PC-9 (cell line): ENCODE results near the gene PMM2. TPM values are rescaled to one million over a fixed set of nuclear protein-coding genes. Genes with fewer than 3 reads are reported as not detected.

ENCODE experiments used
- BruUV-seq: library from RNA; stranded (reverse); fragments of 400-500 nt; replicated peaks from 2 replicates; lab custom pipeline; 2021; lab: Mats Ljungman, UMichigan
- CTCF ChIA-PET: fragments of 300-600 bp; sonication (Branson Sonifier 250); formaldehyde crosslinking; loops from one replicate; lab custom pipeline; 2022; ENCODE audit warnings: antibody characterized with exemption; lab: Charles Lee
- POLR2A ChIA-PET: fragments of 300-600 bp; sonication (Branson Sonifier 250); formaldehyde crosslinking; loops from one replicate; lab custom pipeline; 2022; ENCODE audit warnings: antibody characterized with exemption; ENCODE audit not compliant: unreplicated experiment; lab: Charles Lee
- DNase-seq, 2 experiments: peaks; one replicate each; pipeline versions ENCODE4 v3.0.0 to v3.0.0-alpha.2; 2015 to 2022; ENCODE audit warnings: mixed read lengths in 1 of 2
- H2AFZ ChIP-seq: fragments of 200-600 bp; sonication (generic); 2 replicates; pipeline ENCODE4 v1.8.1; 2017; ENCODE audit warnings: antibody characterized with exemption
- H3F3A ChIP-seq: fragments of 200-600 bp; sonication (generic); 2 replicates; pipeline ENCODE4 v1.8.1; 2017; ENCODE audit warnings: antibody characterized with exemption, mild to moderate bottlenecking, low read depth; ENCODE audit not compliant: insufficient read depth
- H3K27ac ChIP-seq: fragments of 200-600 bp; sonication (generic); 2 replicates; pipeline ENCODE4 v1.6.1; 2016; ENCODE audit warnings: mixed run types
- H3K27me3 ChIP-seq: fragments of 200-600 bp; sonication (generic); 2 replicates; pipeline ENCODE4 v1.6.1; 2016; ENCODE audit warnings: low read depth, mixed run types; ENCODE audit not compliant: insufficient read depth
- H3K36me3 ChIP-seq: fragments of 200-600 bp; sonication (generic); 2 replicates; pipeline ENCODE4 v1.6.1; 2016; ENCODE audit warnings: low read depth, mixed run types
- H3K4me1 ChIP-seq: fragments of 200-600 bp; sonication (generic); replicated peaks from 2 replicates; pipeline ENCODE4 v1.6.1; 2016; ENCODE audit warnings: mixed run types; ENCODE audit not compliant: insufficient read depth
- H3K4me2 ChIP-seq: fragments of 200-600 bp; sonication (generic); 2 replicates; pipeline ENCODE4 v1.6.1; 2017; ENCODE audit warnings: mixed run types
- H3K4me3 ChIP-seq: fragments of 200-600 bp; sonication (generic); 2 replicates; pipeline ENCODE4 v1.6.1; 2016; ENCODE audit warnings: mixed run types
- H3K79me2 ChIP-seq: fragments of 200-600 bp; sonication (generic); 2 replicates; pipeline ENCODE4 v1.6.1; 2017; ENCODE audit warnings: low read depth, mixed run types
- H3K9me2 ChIP-seq: fragments of 200-600 bp; sonication (generic); 2 replicates; pipeline ENCODE4 v1.8.1; 2017; ENCODE audit warnings: mild to moderate bottlenecking; ENCODE audit not compliant: insufficient read depth
- H3K9me3 ChIP-seq: fragments of 200-600 bp; sonication (generic); 2 replicates; pipeline ENCODE4 v1.8.1; 2016; ENCODE audit warnings: low read depth; ENCODE audit not compliant: insufficient read depth
- H4K20me1 ChIP-seq: fragments of 200-600 bp; sonication (generic); 2 replicates; pipeline ENCODE4 v1.8.1; 2017; ENCODE audit not compliant: insufficient read depth
- CTCF ChIP-seq: fragments of 200-600 bp; sonication (generic); conservative IDR thresholded peaks from 2 replicates; pipeline ENCODE4 v1.6.1; 2017; ENCODE audit warnings: mixed run types, antibody characterized with exemption, mild to moderate bottlenecking, moderate library complexity
- EZH2 ChIP-seq: fragments of 200-600 bp; sonication (generic); IDR thresholded peaks from 2 replicates; pipeline ENCODE4 v1.8.0; 2017; ENCODE audit warnings: antibody characterized with exemption, low read depth
- intact Hi-C: fragments of 100-400 bp; cut with micrococcal nuclease; formaldehyde crosslinking; loops from one replicate; pipeline ENCODE4 v1.10.0; 2022; ENCODE audit not compliant: unreplicated experiment
- total RNA-seq: library from RNA; stranded (reverse); gene quantifications from 2 replicates; pipeline ENCODE4 v1.2.3, GENCODE V29; 2021

PMM2 gene
- total RNA-seq, 1 experiment from 2014 or later = 54.4 TPM

GRCh38 chr16:8867932-8868415 is 70.3 kb downstream of the PMM2 start:
- H3K9me2 ChIP-seq = no peaks in the 10 kb centered on the region
- H3F3A ChIP-seq = peaks cover 34% of the 10 kb centered on the region
- H3K4me2 ChIP-seq = peak overlapping the region; percentile 93
- TF ChIP-seq CTCF (no peak), EZH2 (no peak)
- H3K9me3 ChIP-seq = no peaks in the 10 kb centered on the region
- H3K27ac ChIP-seq = peak overlapping the region; percentile 55; the same call in 1 of the 2 replicates
- POLR2A ChIA-PET = interaction anchor here (0.7 to 1.4 kb wide), 4 partner anchors 14 to 230 kb away, joined by 3 to 45 read pairs (median 12); partner anchors contain the start of genes HAPSTR1, PMM2 and TMEM186
- no peaks in the 10 kb centered on the region for H3K36me3 ChIP-seq
- H3K79me2 ChIP-seq = peaks cover 53% of the 10 kb centered on the region
- H4K20me1 ChIP-seq = peaks cover 34% of the 10 kb centered on the region
- CTCF ChIA-PET = interaction anchor here (0.6 kb wide), 1 partner anchor 76 kb away, joined by 4 read pairs; no protein-coding TSS in a partner anchor
- H3K4me1 ChIP-seq = peaks cover 46% of the 10 kb centered on the region
- intact Hi-C loops = loop anchor here (2.0 kb wide), 1 partner anchor 71 kb away; the partner anchor contains the start of genes PMM2 and TMEM186
- no peak for DNase-seq
- TSS peak; percentile 62 for BruUV-seq
- H3K4me3 ChIP-seq = peak overlapping the region; percentile 88
- no peaks in the 10 kb centered on the region for H3K27me3 ChIP-seq
- peak overlapping the region; percentile 66; the same call in 1 of the 2 replicates for H2AFZ ChIP-seq

GRCh38 chr16:8868416-8869211 is 71.0 kb downstream of the PMM2 start, which contains the start of gene CARHSP1:
CARHSP1 (minus strand) TSS chr16:8869006; CDS start chr16:8859328, 9,678 bp downstream.
- peaks cover 28% of the 10 kb centered on the region for H4K20me1 ChIP-seq
- H3K9me3 ChIP-seq = no peaks in the 10 kb centered on the region
- H3K9me2 ChIP-seq = no peaks in the 10 kb centered on the region
- peak within 1 kb of the TSS; percentile 55 for H3K27ac ChIP-seq
- ChIA-PET POLR2A (interaction anchor here (0.5 to 1.4 kb wide), 11 partner anchors 10 to 1694 kb away, joined by 3 to 45 read pairs (median 4); partner anchors contain the start of genes HAPSTR1, PMM2 and TMEM186), CTCF (interaction anchor here (0.6 to 1.0 kb wide), 8 partner anchors 8 to 265 kb away, joined by 3 to 14 read pairs (median 5); no protein-coding TSS in a partner anchor)
- peaks cover 46% of the 10 kb centered on the region for H3K79me2 ChIP-seq
- H3F3A ChIP-seq = peaks cover 30% of the 10 kb centered on the region
- peaks cover 41% of the 10 kb centered on the region for H3K4me1 ChIP-seq
- TF ChIP-seq EZH2 = no peak
- TF ChIP-seq CTCF = no peak
- DNase-seq = peak; percentile 83 to 90
- BruUV-seq = no TSS peak
- H3K4me2 ChIP-seq = peak within 1 kb of the TSS; percentile 93
- intact Hi-C loops = loop anchor here (2.0 kb wide), 1 partner anchor 72 kb away; the partner anchor contains the start of genes PMM2 and TMEM186
- H3K27me3 ChIP-seq = no peaks in the 10 kb centered on the region
- H3K36me3 ChIP-seq = no peaks in the 10 kb centered on the region
- H3K4me3 ChIP-seq = peak within 1 kb of the TSS; percentile 88
- peak within 1 kb of the TSS; percentile 96 for H2AFZ ChIP-seq
